Measurements from ENCODE around the gene MIDN. TPM values are rescaled to one million over a fixed set of nuclear protein-coding genes. Genes with fewer than 3 reads are reported as not detected.

MIDN gene
- total RNA-seq, 1 experiment from 2014 or later, result 118 TPM

DNA sequence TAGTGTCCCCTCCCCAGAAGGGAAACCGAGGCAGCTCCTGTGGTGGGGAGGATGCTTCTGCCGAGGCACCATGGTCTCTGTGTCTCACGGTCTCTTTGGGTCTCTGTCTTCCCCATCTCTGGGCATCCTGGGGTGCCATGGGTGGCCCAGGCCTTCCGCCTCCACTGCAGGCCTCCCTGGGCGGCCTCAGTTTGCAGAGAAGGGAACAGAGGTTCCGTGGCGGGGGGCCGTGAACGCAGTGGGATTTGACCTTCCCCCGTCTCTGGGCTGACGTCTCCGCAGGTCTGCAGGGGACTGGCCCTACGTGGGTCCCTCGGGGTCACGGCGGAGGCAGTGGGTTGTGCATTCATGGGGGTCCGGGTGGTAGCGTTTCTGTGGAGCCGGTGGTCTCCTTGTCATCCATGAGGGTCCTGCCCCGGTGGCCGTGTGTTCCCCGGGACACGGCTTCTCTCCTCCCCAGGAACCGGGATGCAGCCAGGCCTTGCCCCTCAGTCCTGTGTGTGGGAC lies 41.9 kb downstream of the MIDN start:
- no peaks in the 10 kb centered on the region for H3K9me3 ChIP-seq (ENCODE audit: control insufficient read depth, insufficient read depth, low read depth, low read length)
- H3K36me3 ChIP-seq (ENCODE audit: control insufficient read depth, insufficient read depth, low read length), result no peaks in the 10 kb centered on the region
- ChIA-PET POLR2A (no interaction called here), CTCF (no interaction called here)
- BruUV-seq (replicated peaks), result no TSS peak
- no peak overlapping the region for H3K27ac ChIP-seq (ENCODE audit: low read length)
- no peak overlapping the region for H3K4me3 ChIP-seq (ENCODE audit: low read depth in 2 of 2, low read length in 2 of 2)
- peaks cover 16% of the 10 kb centered on the region for H3K4me1 ChIP-seq (ENCODE audit: control insufficient read depth, insufficient read depth, low read length)
- in situ Hi-C loops (cut with HindIII; ENCODE audit: low pct_unique_long_range_greater_than_20kb, low sequenced_read_pairs) (no loop called here), intact Hi-C loops (cut with micrococcal nuclease; ENCODE audit: unreplicated experiment) (no loop called here)
- no peak for TF ChIP-seq POLR2AphosphoS5 (IDR thresholded peaks at IDR 0.05; ENCODE audit: low read depth, low read length)
- TF ChIP-seq, protein P1, sequence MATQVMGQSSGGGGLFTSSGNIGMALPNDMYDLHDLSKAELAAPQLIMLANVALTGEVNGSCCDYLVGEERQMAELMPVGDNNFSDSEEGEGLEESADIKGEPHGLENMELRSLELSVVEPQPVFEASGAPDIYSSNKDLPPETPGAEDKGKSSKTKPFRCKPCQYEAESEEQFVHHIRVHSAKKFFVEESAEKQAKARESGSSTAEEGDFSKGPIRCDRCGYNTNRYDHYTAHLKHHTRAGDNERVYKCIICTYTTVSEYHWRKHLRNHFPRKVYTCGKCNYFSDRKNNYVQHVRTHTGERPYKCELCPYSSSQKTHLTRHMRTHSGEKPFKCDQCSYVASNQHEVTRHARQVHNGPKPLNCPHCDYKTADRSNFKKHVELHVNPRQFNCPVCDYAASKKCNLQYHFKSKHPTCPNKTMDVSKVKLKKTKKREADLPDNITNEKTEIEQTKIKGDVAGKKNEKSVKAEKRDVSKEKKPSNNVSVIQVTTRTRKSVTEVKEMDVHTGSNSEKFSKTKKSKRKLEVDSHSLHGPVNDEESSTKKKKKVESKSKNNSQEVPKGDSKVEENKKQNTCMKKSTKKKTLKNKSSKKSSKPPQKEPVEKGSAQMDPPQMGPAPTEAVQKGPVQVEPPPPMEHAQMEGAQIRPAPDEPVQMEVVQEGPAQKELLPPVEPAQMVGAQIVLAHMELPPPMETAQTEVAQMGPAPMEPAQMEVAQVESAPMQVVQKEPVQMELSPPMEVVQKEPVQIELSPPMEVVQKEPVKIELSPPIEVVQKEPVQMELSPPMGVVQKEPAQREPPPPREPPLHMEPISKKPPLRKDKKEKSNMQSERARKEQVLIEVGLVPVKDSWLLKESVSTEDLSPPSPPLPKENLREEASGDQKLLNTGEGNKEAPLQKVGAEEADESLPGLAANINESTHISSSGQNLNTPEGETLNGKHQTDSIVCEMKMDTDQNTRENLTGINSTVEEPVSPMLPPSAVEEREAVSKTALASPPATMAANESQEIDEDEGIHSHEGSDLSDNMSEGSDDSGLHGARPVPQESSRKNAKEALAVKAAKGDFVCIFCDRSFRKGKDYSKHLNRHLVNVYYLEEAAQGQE (IDR thresholded peaks at IDR 0.05; ENCODE audit: insufficient read depth in 1 of 2, low read depth in 2 of 2, low read length in 1 of 2), result no peak
- TF ChIP-seq TCF7L2 (IDR thresholded peaks at IDR 0.05; ENCODE audit: low read depth, low read length), result no peak
- TF ChIP-seq, protein P2, sequence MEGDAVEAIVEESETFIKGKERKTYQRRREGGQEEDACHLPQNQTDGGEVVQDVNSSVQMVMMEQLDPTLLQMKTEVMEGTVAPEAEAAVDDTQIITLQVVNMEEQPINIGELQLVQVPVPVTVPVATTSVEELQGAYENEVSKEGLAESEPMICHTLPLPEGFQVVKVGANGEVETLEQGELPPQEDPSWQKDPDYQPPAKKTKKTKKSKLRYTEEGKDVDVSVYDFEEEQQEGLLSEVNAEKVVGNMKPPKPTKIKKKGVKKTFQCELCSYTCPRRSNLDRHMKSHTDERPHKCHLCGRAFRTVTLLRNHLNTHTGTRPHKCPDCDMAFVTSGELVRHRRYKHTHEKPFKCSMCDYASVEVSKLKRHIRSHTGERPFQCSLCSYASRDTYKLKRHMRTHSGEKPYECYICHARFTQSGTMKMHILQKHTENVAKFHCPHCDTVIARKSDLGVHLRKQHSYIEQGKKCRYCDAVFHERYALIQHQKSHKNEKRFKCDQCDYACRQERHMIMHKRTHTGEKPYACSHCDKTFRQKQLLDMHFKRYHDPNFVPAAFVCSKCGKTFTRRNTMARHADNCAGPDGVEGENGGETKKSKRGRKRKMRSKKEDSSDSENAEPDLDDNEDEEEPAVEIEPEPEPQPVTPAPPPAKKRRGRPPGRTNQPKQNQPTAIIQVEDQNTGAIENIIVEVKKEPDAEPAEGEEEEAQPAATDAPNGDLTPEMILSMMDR (IDR thresholded peaks at IDR 0.05), result no peak
- TF ChIP-seq SIN3A (IDR thresholded peaks at IDR 0.05; ENCODE audit: borderline replicate concordance, insufficient read depth, low read depth, low read length), result no peak
- DNase-seq (ENCODE audit: low read depth, low spot score), result no peak
- H3K27me3 ChIP-seq (ENCODE audit: control insufficient read depth, insufficient read depth, low read length), result no peaks in the 10 kb centered on the region
- no peak for ATAC-seq

DNA sequence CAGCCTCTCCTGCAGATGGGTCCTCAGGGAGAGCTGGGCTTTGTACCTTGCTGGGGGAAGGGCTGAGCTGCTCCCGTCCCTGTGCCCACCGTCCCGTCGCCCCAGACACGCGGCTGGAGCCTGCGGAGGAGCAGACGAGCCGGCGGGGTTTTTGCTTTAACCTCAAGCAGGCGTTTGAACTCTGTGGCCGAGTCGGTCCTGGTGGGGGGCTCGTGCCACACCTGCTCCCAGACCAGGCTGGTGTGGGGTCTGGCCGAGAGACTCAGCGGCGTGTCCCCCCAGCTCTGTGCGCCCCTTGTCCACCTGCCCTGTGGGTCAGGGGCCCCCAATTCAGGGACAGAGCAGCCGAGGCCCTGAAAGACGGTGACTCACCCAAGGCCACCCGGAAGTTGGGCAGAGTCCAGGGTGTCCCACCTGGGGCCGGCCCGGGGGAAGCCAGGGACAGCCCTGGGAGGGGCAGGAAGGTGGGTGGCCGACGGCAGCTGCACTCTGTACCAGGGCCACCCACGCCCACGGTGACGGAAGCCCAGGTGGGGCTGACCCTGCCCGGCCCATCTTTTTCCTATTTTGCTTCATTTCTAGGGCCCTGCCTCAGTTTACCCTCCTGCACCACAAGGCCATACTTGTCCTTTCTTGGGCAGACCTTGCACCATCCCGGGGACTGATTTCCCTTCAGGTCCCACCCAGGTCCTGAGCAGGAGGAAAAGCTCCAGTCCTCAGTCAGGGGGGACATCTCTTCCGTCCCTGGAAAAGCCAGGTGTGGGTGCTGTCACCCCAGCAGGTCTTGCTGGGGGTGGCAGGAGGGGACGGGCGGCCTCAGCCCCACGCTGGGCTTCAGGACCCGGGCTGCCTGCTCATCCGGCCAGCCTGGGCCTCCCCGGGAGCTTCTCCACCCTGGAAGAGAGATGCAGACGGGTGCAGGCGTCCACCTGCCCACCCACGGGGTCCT lies 42.6 kb downstream of the MIDN start:
- TF ChIP-seq, protein P2 (IDR thresholded peaks at IDR 0.05), result no peak
- TF ChIP-seq SIN3A (IDR thresholded peaks at IDR 0.05; ENCODE audit: borderline replicate concordance, insufficient read depth, low read depth, low read length) (no peak), POLR2AphosphoS5 (IDR thresholded peaks at IDR 0.05; ENCODE audit: low read depth, low read length) (no peak), TCF7L2 (IDR thresholded peaks at IDR 0.05; ENCODE audit: low read depth, low read length) (no peak)
- TF ChIP-seq, protein P1 (IDR thresholded peaks at IDR 0.05; ENCODE audit: insufficient read depth in 1 of 2, low read depth in 2 of 2, low read length in 1 of 2), result no peak
- no peak overlapping the region for H3K27ac ChIP-seq (ENCODE audit: low read length)
- intact Hi-C loops (cut with micrococcal nuclease; ENCODE audit: unreplicated experiment) (no loop called here), in situ Hi-C loops (cut with HindIII; ENCODE audit: low pct_unique_long_range_greater_than_20kb, low sequenced_read_pairs) (no loop called here)
- BruUV-seq (replicated peaks), result no TSS peak
- H3K4me1 ChIP-seq (ENCODE audit: control insufficient read depth, insufficient read depth, low read length), result peaks cover 16% of the 10 kb centered on the region
- H3K27me3 ChIP-seq (ENCODE audit: control insufficient read depth, insufficient read depth, low read length), result no peaks in the 10 kb centered on the region
- ChIA-PET CTCF (interaction anchor here (0.7 kb wide), 2 partner anchors 12 to 181 kb away, joined by 3 to 9 read pairs; no protein-coding TSS in a partner anchor), POLR2A (no interaction called here)
- H3K9me3 ChIP-seq (ENCODE audit: control insufficient read depth, insufficient read depth, low read depth, low read length), result no peaks in the 10 kb centered on the region
- ATAC-seq, result no peak
- H3K4me3 ChIP-seq (ENCODE audit: low read depth in 2 of 2, low read length in 2 of 2), result no peak overlapping the region
- DNase-seq (ENCODE audit: low read depth, low spot score), result no peak
- no peaks in the 10 kb centered on the region for H3K36me3 ChIP-seq (ENCODE audit: control insufficient read depth, insufficient read depth, low read length)

Measured in Panc1 (cell line).